GM12878 (cell line): ENCODE measurements around the gene LIPT1. TPM values are rescaled to one million over a fixed set of nuclear protein-coding genes. Genes with fewer than 3 reads are reported as not detected.

Source experiments
- ATAC-seq: fragments of 200-7000 bp; cut with Tn5 transposase; 3 replicates; pipeline ENCODE4 v1.9.1; 2020; ENCODE audit warnings: mild to moderate bottlenecking, moderate library complexity
- BruUV-seq: library from RNA; stranded (reverse); fragments of 400-500 nt; replicated peaks from 2 replicates; lab custom pipeline; 2021; lab: Mats Ljungman, UMichigan
- CTCF ChIA-PET: fragments of 300-600 bp; sonication (Branson Sonifier 250); formaldehyde crosslinking; extraction: SDS; loops from one replicate; lab custom pipeline; 2021; ENCODE audit warnings: inconsistent platforms; lab: Yijun Ruan, JAX
- POLR2A ChIA-PET: fragments of 350-600 bp; formaldehyde crosslinking; extraction: SDS; loops from one replicate; lab custom pipeline; 2021; ENCODE audit warnings: inconsistent platforms; lab: Charles Lee
- RAD21 ChIA-PET: fragments of 300-600 bp; sonication (Branson Sonifier 250); formaldehyde crosslinking; loops from one replicate; lab custom pipeline; 2023; ENCODE audit warnings: antibody characterized with exemption; ENCODE audit not compliant: unreplicated experiment; lab: Charles Lee
- SMC1A ChIA-PET: fragments of 300-600 bp; sonication (Branson Sonifier 250); formaldehyde crosslinking; loops from one replicate; lab custom pipeline; 2023; ENCODE audit not compliant: unreplicated experiment, uncharacterized antibody; lab: Charles Lee
- DNase-seq: peaks from one replicate; pipeline ENCODE4 v3.0.0-alpha.2; 2011; ENCODE audit warnings: low read depth, low spot score
- FAIRE-seq: peaks from 3 replicates; lab custom pipeline; 2011; peaks lifted over from hg19 to GRCh38; lab: Jason Lieb, UNC
- H2AFZ ChIP-seq: 2 replicates; pipeline ENCODE4 v1.6.0; 2011; ENCODE audit warnings: low read depth, low read length, control low read depth; ENCODE audit not compliant: control insufficient read depth
- H3K27ac ChIP-seq: 2 replicates; pipeline ENCODE4 v1.5.1; 2011; ENCODE audit warnings: control low read depth; ENCODE audit not compliant: control insufficient read depth, insufficient read depth
- H3K27me3 ChIP-seq, 2 experiments: replicated peaks in 1 of 2; 2 replicates each; pipeline versions ENCODE4 v1.6.0 to v1.6.1; 2011; ENCODE audit warnings: low read length in 1 of 2; ENCODE audit not compliant: control insufficient read depth in 2 of 2, insufficient read depth in 2 of 2
- H3K36me3 ChIP-seq, 2 experiments: 2 replicates each; pipeline ENCODE4 v1.5.1; 2011; ENCODE audit warnings: low read length in 1 of 2; ENCODE audit not compliant: control insufficient read depth in 2 of 2, insufficient read depth in 2 of 2
- H3K4me1 ChIP-seq: 2 replicates; pipeline ENCODE4 v1.6.1; 2011; ENCODE audit warnings: mild to moderate bottlenecking, low read length, moderate library complexity, mixed read lengths; ENCODE audit not compliant: control insufficient read depth, insufficient read depth
- H3K4me2 ChIP-seq: 2 replicates; pipeline ENCODE4 v1.6.0; 2011; ENCODE audit warnings: control low read depth; ENCODE audit not compliant: control insufficient read depth, insufficient read depth
- H3K4me3 ChIP-seq: fragments of 200-600 bp; sonication (generic); 2 replicates; pipeline ENCODE4 v1.5.1; 2016
- H3K79me2 ChIP-seq: 2 replicates; pipeline ENCODE4 v1.6.0; 2011; ENCODE audit warnings: low read length; ENCODE audit not compliant: control insufficient read depth, insufficient read depth
- H3K9ac ChIP-seq: 2 replicates; pipeline ENCODE4 v1.8.0; 2011; ENCODE audit warnings: low read length, control low read depth, mixed read lengths; ENCODE audit not compliant: control insufficient read depth, insufficient read depth
- H3K9me3 ChIP-seq: replicated peaks from 3 replicates; pipeline ENCODE4 v1.5.1; 2011; ENCODE audit warnings: mild to moderate bottlenecking, low read length; ENCODE audit not compliant: control insufficient read depth, insufficient read depth
- H4K20me1 ChIP-seq: 2 replicates; pipeline ENCODE4 v1.6.0; 2011; ENCODE audit not compliant: control insufficient read depth, insufficient read depth
- BRCA1 ChIP-seq: IDR thresholded peaks from 2 replicates; pipeline ENCODE4 v1.6.1; 2011; ENCODE audit warnings: low read depth, low read length, improper control_type of control experiment
- E2F4 ChIP-seq: IDR thresholded peaks from 2 replicates; pipeline ENCODE4 v1.6.1; 2012; ENCODE audit warnings: low read depth, low read length, improper control_type of control experiment
- ESRRA ChIP-seq: IDR thresholded peaks from 2 replicates; pipeline ENCODE4 v1.6.1; 2012; ENCODE audit warnings: mild to moderate bottlenecking, low read length, improper control_type of control experiment
- ETV6 ChIP-seq, 2 experiments: fragments of 450-650 bp in 1 of 2; IDR thresholded peaks in 1 of 2; conservative IDR thresholded peaks in 1 of 2; 2 replicates each; pipeline ENCODE4 v1.6.1; 2014; ENCODE audit warnings: antibody characterized with exemption in 1 of 2, borderline replicate concordance in 1 of 2, low read depth in 1 of 2, mild to moderate bottlenecking in 1 of 2, moderate library complexity in 1 of 2
- FOXM1 ChIP-seq: IDR thresholded peaks from 2 replicates; pipeline ENCODE4 v1.6.1; 2012; ENCODE audit warnings: low read depth, mild to moderate bottlenecking, inconsistent platforms, low read length, moderate library complexity
- HDAC6 ChIP-seq: fragments of 200-600 bp; sonication (generic); IDR thresholded peaks from one replicate; pipeline ENCODE4 v1.8.0; 2017; ENCODE audit warnings: antibody characterized with exemption; ENCODE audit not compliant: unreplicated experiment
- MYB ChIP-seq: fragments of 150-350 bp; IDR thresholded peaks from 2 replicates; pipeline ENCODE4 v1.6.1; 2014; ENCODE audit warnings: mild to moderate bottlenecking, low read depth, low read length, borderline replicate concordance
- PBX3 ChIP-seq: IDR thresholded peaks from 2 replicates; pipeline ENCODE4 v1.6.1; 2011; ENCODE audit warnings: mild to moderate bottlenecking, low read depth, low read length, moderate library complexity; ENCODE audit not compliant: insufficient replicate concordance
- TAF1 ChIP-seq: IDR thresholded peaks from 2 replicates; pipeline ENCODE4 v1.6.1; 2011; ENCODE audit warnings: mild to moderate bottlenecking, low read depth, low read length, borderline replicate concordance
- TARDBP ChIP-seq: IDR thresholded peaks from 2 replicates; pipeline ENCODE4 v1.6.1; 2016; ENCODE audit warnings: borderline replicate concordance
- TCF3 ChIP-seq: IDR thresholded peaks from 2 replicates; pipeline ENCODE4 v1.6.1; 2012; ENCODE audit warnings: low read depth, mild to moderate bottlenecking, low read length, borderline replicate concordance; ENCODE audit not compliant: insufficient read depth
- ZNF622 ChIP-seq: fragments of 450-650 bp; IDR thresholded peaks from 2 replicates; pipeline ENCODE4 v1.6.1; 2017; ENCODE audit warnings: mild to moderate bottlenecking, inconsistent platforms
- WGBS: methylation state at CpG from one replicate; pipeline ENCODE4 v1.1.6; 2016; ENCODE audit warnings: low lambda C conversion rate; ENCODE audit not compliant: insufficient replicate concordance, insufficient coverage; ENCODE audit errors: missing lambda C conversion rate; 5-methylcytosine and 5-hydroxymethylcytosine counted together
- in situ Hi-C: fragments of 300-500 bp; cut with MboI; formaldehyde crosslinking; loops from 9 replicates; pipeline ENCODE4 v1.14.3; 2018; ENCODE audit warnings: mixed read lengths
- intact Hi-C: fragments of 100-400 bp; cut with micrococcal nuclease; formaldehyde crosslinking; loops from one replicate; pipeline ENCODE4 v1.14.2; 2022; ENCODE audit not compliant: unreplicated experiment
- polyA plus RNA-seq, 11 experiments: library from polyadenylated mRNA; depleted of rRNA in 4 of 11; unstranded in 6 of 11; stranded (reverse) in 5 of 11; fragments of >200 nt; fragmentation: Nextera tagmentation in 4 of 11; fragmentation: Illumina TruSeq in 1 of 11; extraction: Ambion mirVana in 4 of 11; extraction: Trizol in 1 of 11; gene quantifications; 1 replicate in 1 of 11; 2 replicates in 10 of 11; pipeline versions ENCODE4 v1.2.1 to v1.2.3, GENCODE V29; 2011 to 2016; ENCODE audit warnings: inconsistent platforms in 2 of 11, missing spikeins in 2 of 11, low read depth in 1 of 11
- total RNA-seq, 4 experiments: library from RNA; depleted of rRNA in 3 of 4; stranded (reverse); fragments of >200 nt in 3 of 4; fragmentation: Illumina TruSeq in 1 of 4; extraction: Trizol in 1 of 4; gene quantifications; 2 replicates each; pipeline versions ENCODE4 v1.2.1 to v1.2.3, GENCODE V29; 2013 to 2021
- TF ChIP-seq, protein P1 (sequence below): IDR thresholded peaks from 2 replicates; pipeline ENCODE4 v1.6.1; 2012; ENCODE audit warnings: mild to moderate bottlenecking, low read depth, low read length
- TF ChIP-seq, protein P2 (sequence below): fragments of 450-650 bp; IDR thresholded peaks from 2 replicates; pipeline ENCODE4 v1.6.1; 2016; ENCODE audit warnings: mild to moderate bottlenecking

Gene LIPT1
- total and polyA plus RNA-seq, 10 of the 15 experiments (the other 5 are each of a cell fraction or from before 2014, with no cell fraction given): 8.0 to 15.5 (median 10.9) TPM

DNA sequence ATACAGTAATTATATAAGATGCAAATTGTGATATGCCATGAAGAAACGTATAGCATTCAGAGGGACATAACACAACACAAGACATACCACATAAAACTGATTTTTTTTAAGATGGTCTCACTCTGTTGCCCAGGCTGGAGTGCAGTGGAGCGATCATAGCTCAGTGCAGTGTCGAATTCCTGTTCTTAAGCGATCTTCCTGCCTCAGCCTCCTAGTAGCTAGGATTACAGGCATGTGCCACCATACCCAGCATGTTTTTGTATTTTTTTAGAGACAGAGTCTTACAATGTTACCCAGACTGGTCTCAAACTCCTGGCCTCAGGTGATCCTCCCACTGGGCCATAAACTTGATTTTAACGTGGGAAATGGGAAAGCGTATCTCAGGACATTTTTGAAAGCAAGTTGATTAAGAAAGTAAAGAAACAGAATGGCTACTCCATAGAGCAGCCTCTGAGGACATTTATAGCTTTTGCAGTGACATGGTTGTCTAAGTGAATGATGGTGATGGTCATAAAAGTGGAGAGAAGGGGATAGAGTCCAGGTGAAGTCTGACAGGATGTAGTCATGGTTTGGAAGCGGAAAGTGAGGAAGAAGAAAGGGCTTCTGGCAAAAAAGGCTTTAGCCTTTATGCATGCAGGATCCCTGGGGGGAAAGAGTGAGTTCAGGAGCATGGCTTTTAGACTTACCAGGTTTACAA lies 2.4 kb upstream of the LIPT1 start:
- Histone ChIP-seq H3K4me1 (no peaks in the 10 kb centered on the region), H3K36me3 (no peaks in the 10 kb centered on the region), H3K4me2 (peak overlapping the region; percentile 30; the same call in 1 of the 2 replicates), H3K27me3 (no peaks in the 10 kb centered on the region), H2AFZ (no peak overlapping the region), H3K9me3 (no peaks in the 10 kb centered on the region), H3K4me3 (no peak overlapping the region), H3K79me2 (peaks cover 11% of the 10 kb centered on the region), H3K9ac (no peak overlapping the region), H3K27ac (no peak overlapping the region), H4K20me1 (no peaks in the 10 kb centered on the region)
- SMC1A ChIA-PET: interaction anchor here (1.3 to 1.4 kb wide), 3 partner anchors 9 to 22 kb away, joined by 3 read pairs; no protein-coding TSS in a partner anchor
- BruUV-seq: no TSS peak
- intact Hi-C loops: loop anchor here (10.0 kb wide), 1 partner anchor 508 kb away; no protein-coding TSS in a partner anchor
- WGBS: 89% methylated on average over 7 of the region's 7 CpGs
- ATAC-seq: no peak
- RAD21 ChIA-PET: no interaction called here
- in situ Hi-C loops: no loop called here
- no peak for FAIRE-seq
- CTCF ChIA-PET: interaction anchor here (0.6 to 1.5 kb wide), 2 partner anchors 11 to 688 kb away, joined by 3 to 9 read pairs; partner anchors contain the start of gene C2orf15
- POLR2A ChIA-PET: interaction anchor here (2.6 kb wide), 1 partner anchor 11 kb away, joined by 10 read pairs; the partner anchor contains the start of gene C2orf15
- DNase-seq: no peak
- no peak for TF ChIP-seq BRCA1
- TF ChIP-seq, protein P1, sequence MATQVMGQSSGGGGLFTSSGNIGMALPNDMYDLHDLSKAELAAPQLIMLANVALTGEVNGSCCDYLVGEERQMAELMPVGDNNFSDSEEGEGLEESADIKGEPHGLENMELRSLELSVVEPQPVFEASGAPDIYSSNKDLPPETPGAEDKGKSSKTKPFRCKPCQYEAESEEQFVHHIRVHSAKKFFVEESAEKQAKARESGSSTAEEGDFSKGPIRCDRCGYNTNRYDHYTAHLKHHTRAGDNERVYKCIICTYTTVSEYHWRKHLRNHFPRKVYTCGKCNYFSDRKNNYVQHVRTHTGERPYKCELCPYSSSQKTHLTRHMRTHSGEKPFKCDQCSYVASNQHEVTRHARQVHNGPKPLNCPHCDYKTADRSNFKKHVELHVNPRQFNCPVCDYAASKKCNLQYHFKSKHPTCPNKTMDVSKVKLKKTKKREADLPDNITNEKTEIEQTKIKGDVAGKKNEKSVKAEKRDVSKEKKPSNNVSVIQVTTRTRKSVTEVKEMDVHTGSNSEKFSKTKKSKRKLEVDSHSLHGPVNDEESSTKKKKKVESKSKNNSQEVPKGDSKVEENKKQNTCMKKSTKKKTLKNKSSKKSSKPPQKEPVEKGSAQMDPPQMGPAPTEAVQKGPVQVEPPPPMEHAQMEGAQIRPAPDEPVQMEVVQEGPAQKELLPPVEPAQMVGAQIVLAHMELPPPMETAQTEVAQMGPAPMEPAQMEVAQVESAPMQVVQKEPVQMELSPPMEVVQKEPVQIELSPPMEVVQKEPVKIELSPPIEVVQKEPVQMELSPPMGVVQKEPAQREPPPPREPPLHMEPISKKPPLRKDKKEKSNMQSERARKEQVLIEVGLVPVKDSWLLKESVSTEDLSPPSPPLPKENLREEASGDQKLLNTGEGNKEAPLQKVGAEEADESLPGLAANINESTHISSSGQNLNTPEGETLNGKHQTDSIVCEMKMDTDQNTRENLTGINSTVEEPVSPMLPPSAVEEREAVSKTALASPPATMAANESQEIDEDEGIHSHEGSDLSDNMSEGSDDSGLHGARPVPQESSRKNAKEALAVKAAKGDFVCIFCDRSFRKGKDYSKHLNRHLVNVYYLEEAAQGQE: no peak
- no peak for TF ChIP-seq FOXM1
- no peak for TF ChIP-seq PBX3
- TF ChIP-seq ETV6 (conservative IDR thresholded peaks at IDR 0.05 in 1 of 2, IDR thresholded peaks at IDR 0.05 in 1 of 2; ENCODE audit: borderline replicate concordance in 1 of 2, low read depth in 1 of 2): no peak
- TF ChIP-seq E2F4: no peak
- no peak for TF ChIP-seq ESRRA
- no peak for TF ChIP-seq ZNF622
- no peak for TF ChIP-seq TCF3
- TF ChIP-seq TARDBP: no peak
- TF ChIP-seq, protein P2, sequence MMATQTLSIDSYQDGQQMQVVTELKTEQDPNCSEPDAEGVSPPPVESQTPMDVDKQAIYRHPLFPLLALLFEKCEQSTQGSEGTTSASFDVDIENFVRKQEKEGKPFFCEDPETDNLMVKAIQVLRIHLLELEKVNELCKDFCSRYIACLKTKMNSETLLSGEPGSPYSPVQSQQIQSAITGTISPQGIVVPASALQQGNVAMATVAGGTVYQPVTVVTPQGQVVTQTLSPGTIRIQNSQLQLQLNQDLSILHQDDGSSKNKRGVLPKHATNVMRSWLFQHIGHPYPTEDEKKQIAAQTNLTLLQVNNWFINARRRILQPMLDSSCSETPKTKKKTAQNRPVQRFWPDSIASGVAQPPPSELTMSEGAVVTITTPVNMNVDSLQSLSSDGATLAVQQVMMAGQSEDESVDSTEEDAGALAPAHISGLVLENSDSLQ: no peak
- TF ChIP-seq HDAC6: no peak
- TF ChIP-seq TAF1: no peak
- TF ChIP-seq MYB: no peak
